Activated CD4-positive, alpha-beta T cell treated with anti-CD3 and anti-CD28 coated beads for 36 hours (primary cell): ENCODE data around the gene PI4KA. TPM values are rescaled to one million over a fixed set of nuclear protein-coding genes. Genes with fewer than 3 reads are reported as not detected.

Experiments used
- ATAC-seq: fragments of 200-7000 bp; cut with Tn5 transposase; one replicate; pipeline ENCODE4 v1.10.0; 2021; ENCODE audit warnings: mild to moderate bottlenecking, moderate library complexity
- CTCF ChIA-PET: fragments of 350-600 bp; sonication (Branson Sonifier 250); formaldehyde crosslinking; loops from one replicate; lab custom pipeline; 2021; ENCODE audit warnings: antibody characterized with exemption; lab: Charles Lee
- POLR2A ChIA-PET: fragments of 350-600 bp; sonication (Branson Sonifier 250); formaldehyde crosslinking; loops from one replicate; lab custom pipeline; 2021; ENCODE audit warnings: antibody characterized with exemption, inconsistent platforms; lab: Charles Lee
- DNase-seq: peaks from one replicate; pipeline ENCODE4 v3.0.0-alpha.2; 2020
- H3K27ac Mint-ChIP-seq: one replicate; pipeline ENCODE4 v1.8.0; 2021; ENCODE audit warnings: mixed read lengths
- H3K27me3 Mint-ChIP-seq: one replicate; pipeline ENCODE4 v1.8.0; 2021; ENCODE audit warnings: mixed read lengths
- H3K36me3 Mint-ChIP-seq: one replicate; pipeline ENCODE4 v1.8.0; 2021; ENCODE audit warnings: low read depth, mixed read lengths
- H3K4me1 Mint-ChIP-seq: one replicate; pipeline ENCODE4 v1.8.0; 2021; ENCODE audit warnings: mixed read lengths
- H3K4me3 Mint-ChIP-seq: one replicate; pipeline ENCODE4 v1.8.0; 2021; ENCODE audit warnings: mild to moderate bottlenecking, moderate library complexity, mixed read lengths
- H3K9me3 Mint-ChIP-seq: one replicate; pipeline ENCODE4 v1.8.0; 2021; ENCODE audit warnings: low read depth, mixed read lengths
- intact Hi-C, 2 experiments: fragments of 100-400 bp; cut with DNase I in 1 of 2; cut with micrococcal nuclease in 1 of 2; formaldehyde crosslinking; loops; one replicate each; pipeline versions ENCODE4 v1.14.2 to v1.15.1; 2022 to 2024; cut with DNase I, micrococcal nuclease
- total RNA-seq, 2 experiments: library from RNA; stranded (reverse); gene quantifications; one replicate each; pipeline ENCODE4 v1.2.3, GENCODE V29; 2021

The PI4KA gene
- total RNA-seq, 2 experiments from 2014 or later = 52.8 TPM

DNA sequence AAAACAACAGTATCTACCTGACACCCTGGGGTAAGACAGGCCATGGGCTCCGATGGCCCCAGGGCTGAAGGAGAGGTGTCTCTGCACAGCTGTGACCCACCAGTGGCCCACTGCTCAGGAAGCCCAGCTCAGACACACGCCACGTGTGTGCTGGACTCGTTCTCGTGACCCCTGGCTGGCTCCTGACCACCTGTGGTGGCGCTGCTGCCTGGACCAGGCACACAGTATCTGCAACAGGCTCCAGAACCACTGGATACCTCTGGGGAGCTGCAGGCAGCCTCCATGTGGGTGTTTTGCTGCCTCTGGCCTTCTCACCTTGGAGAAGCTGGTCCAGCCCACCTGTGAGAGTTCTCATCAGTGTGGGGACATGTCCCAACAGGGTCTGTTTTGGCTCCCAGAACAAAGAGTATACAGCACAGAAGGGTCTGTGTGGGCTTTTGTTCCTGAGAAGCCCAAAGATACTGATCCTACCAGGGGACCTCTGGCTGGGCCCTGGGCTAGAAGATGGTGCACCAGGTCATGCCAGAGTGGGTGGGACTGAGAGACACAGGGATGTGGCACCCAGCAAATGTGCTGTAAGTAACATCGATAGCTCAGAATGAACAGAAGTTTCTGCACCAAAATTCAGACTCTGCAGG is 106.4 kb downstream of the PI4KA start:
- intact Hi-C loops = no loop called here

DNA sequence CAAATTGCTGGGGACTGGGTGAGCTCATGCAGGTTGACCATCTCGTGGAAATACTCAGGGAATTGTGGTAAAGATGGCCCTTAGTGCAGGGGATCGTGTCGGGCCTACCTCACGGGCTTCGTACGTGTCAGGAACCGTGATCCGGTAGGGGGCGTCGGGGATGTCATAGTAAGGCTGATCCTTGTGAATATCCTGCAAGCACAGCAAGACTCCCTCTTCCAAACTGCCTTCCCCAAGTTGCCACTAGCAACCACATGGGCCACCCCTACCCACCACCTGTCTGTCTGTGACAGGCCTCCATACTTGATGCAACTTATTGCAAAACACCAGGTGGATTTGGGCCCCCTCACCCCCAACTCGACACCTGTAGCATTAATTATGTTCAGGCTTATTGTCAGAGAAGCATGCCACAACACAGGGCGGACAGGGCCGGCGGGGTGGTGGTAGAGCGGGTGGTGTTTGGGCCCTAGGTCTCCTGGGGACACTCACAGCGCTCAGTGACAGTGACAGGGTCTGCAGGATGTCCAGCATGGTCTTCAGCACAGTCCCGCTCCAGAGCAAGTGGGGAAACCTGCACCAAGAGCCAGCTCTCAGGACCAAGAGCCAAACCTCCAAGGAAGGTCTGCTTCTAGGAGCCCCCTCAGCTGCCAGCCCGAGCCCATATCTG is 107.3 kb downstream of the PI4KA start:
- ChIA-PET CTCF (interaction anchor here (0.7 kb wide), 1 partner anchor 219 kb away, joined by 3 read pairs; no protein-coding TSS in a partner anchor), POLR2A (no interaction called here)
- peaks cover 2% of the 10 kb centered on the region for H3K4me1 Mint-ChIP-seq
- DNase-seq = no peak
- H3K27me3 Mint-ChIP-seq = no peaks in the 10 kb centered on the region
- H3K36me3 Mint-ChIP-seq = peaks cover 16% of the 10 kb centered on the region
- intact Hi-C loops = no loop called here
- H3K27ac Mint-ChIP-seq = no peak overlapping the region
- no peak for ATAC-seq
- H3K4me3 Mint-ChIP-seq = no peak overlapping the region
- H3K9me3 Mint-ChIP-seq = no peaks in the 10 kb centered on the region

More for the DNA sequence above, 106.4 kb downstream of the PI4KA start:
- ChIA-PET CTCF (interaction anchor here (0.8 to 1.0 kb wide), 2 partner anchors 11 to 32 kb away, joined by 4 to 6 read pairs; no protein-coding TSS in a partner anchor), POLR2A (no interaction called here)
- DNase-seq = no peak
- peaks cover 2% of the 10 kb centered on the region for H3K4me1 Mint-ChIP-seq
- H3K27me3 Mint-ChIP-seq = no peaks in the 10 kb centered on the region
- no peak overlapping the region for H3K27ac Mint-ChIP-seq
- no peaks in the 10 kb centered on the region for H3K9me3 Mint-ChIP-seq
- H3K4me3 Mint-ChIP-seq = no peak overlapping the region
- ATAC-seq = no peak
- H3K36me3 Mint-ChIP-seq = peaks cover 11% of the 10 kb centered on the region

DNA sequence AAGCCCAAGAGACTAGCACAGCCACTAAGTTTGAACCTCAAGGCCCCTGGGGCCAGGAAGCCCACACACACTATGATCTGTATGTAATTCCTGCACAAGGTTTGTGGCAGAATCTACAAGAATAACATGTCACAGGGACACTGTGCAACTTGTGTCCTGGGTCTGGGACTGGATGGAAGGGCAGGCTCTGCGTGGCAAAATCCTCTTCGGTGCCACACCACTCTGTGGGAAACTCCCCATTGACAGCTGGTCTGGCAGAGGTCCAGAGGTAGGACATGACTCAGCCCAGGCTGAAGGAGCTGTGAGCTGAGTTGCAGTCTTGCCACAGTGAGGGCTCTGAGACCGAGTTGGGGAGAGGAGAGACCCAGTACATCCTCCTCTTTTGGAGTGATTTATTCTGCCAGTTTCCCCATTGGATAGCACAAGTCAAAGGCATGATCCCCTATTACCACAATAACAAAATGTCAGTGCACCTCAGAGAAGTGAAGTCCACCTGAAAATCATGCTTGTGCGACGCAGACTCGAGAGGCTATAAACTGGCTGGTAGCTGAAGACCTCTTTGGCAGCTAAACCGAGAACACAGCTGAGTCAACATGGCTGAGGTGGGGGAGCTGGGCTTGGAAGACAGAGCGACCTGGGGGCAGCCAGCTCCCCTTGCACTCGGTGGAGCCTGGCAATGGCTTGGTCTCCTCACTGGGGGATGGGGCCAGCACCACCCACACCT is 108.0 kb downstream of the PI4KA start:
- no peak overlapping the region for H3K27ac Mint-ChIP-seq
- POLR2A ChIA-PET = no interaction called here
- no peaks in the 10 kb centered on the region for H3K27me3 Mint-ChIP-seq
- no peaks in the 10 kb centered on the region for H3K9me3 Mint-ChIP-seq
- CTCF ChIA-PET = interaction anchor here (0.7 to 1.1 kb wide), 3 partner anchors 9 to 218 kb away, joined by 3 to 5 read pairs (median 5); no protein-coding TSS in a partner anchor
- peak; percentile 70 for DNase-seq
- H3K36me3 Mint-ChIP-seq = peaks cover 17% of the 10 kb centered on the region
- peak; percentile 84 for ATAC-seq
- H3K4me1 Mint-ChIP-seq = peaks cover 2% of the 10 kb centered on the region
- H3K4me3 Mint-ChIP-seq = no peak overlapping the region
- intact Hi-C loops = no loop called here

DNA sequence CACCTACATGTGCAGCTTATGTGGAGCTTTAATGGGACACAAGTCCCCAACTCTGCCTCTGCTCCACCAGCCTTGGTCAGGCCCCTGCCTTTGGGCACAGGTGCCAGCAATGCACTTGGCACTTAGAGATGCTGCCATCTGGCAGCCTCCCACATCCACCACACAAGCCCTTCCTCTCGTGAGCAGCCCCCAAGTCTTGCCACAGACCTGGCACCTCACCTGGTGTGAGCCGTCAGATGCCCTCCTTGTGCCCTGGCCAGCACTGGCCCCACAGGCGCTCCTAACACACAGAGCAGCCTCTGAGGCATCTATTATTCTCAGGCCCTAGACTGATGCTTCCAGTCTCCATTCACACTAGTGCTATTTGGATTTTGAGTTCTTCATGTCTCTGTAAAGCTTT is 109.2 kb downstream of the PI4KA start:
- CTCF ChIA-PET = interaction anchor here (0.6 to 1.1 kb wide), 3 partner anchors 8 to 936 kb away, joined by 3 to 5 read pairs (median 3); no protein-coding TSS in a partner anchor

DNA sequence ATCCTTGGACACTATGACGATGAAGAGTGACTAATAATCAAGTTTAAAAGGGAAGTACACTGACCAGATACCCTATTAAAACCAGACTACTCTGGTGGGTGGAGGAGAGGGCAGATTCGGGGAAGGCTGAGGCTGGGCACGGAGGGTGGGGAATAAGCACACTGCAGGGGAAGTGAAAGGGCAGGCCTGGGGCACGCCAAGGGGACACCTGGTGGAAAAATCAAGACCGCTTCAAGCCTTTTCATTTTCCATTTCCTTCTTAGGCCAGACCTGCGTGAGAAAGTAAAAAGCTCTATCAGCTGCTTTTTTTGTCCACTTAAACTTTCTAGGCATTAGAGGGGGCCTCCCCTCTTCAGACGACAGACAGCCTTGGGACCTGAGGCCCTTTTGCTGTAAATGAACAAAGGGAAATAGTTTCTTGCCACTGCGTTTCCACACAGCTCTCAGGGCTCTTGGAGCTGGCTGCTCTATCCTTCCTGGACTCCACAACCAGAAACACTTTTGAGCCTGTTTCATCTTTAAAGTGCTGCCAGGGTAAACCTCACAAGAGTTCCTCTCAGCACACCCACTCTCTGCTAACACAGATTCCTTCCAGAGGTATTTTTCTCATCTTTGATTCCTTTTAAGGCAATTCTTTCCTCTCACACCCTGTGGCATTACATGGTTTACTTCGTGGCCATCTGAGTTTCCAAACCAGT is 109.7 kb downstream of the PI4KA start:
- intact Hi-C loops = loop anchor here in 1 of 2 experiments (10.0 kb wide), 1 partner anchor 74 kb away; no protein-coding TSS in a partner anchor
- DNase-seq (no peak), ATAC-seq (peak; percentile 12)
- Mint-ChIP-seq H3K4me1 (peaks cover 2% of the 10 kb centered on the region), H3K36me3 (peaks cover 17% of the 10 kb centered on the region), H3K27me3 (no peaks in the 10 kb centered on the region), H3K4me3 (no peak overlapping the region), H3K9me3 (no peaks in the 10 kb centered on the region), H3K27ac (no peak overlapping the region)
- CTCF ChIA-PET = no interaction called here
- POLR2A ChIA-PET = no interaction called here

More for the DNA sequence above, 109.2 kb downstream of the PI4KA start:
- Mint-ChIP-seq H3K4me3 (no peak overlapping the region), H3K4me1 (peaks cover 2% of the 10 kb centered on the region), H3K9me3 (no peaks in the 10 kb centered on the region), H3K27me3 (no peaks in the 10 kb centered on the region), H3K27ac (no peak overlapping the region), H3K36me3 (peaks cover 17% of the 10 kb centered on the region)
- POLR2A ChIA-PET = interaction anchor here (0.6 kb wide), 1 partner anchor 105 kb away, joined by 5 read pairs; no protein-coding TSS in a partner anchor
- intact Hi-C loops = loop anchor here in 1 of 2 experiments (10.0 kb wide), 1 partner anchor 75 kb away; no protein-coding TSS in a partner anchor
- ATAC-seq (no peak), DNase-seq (no peak)

DNA sequence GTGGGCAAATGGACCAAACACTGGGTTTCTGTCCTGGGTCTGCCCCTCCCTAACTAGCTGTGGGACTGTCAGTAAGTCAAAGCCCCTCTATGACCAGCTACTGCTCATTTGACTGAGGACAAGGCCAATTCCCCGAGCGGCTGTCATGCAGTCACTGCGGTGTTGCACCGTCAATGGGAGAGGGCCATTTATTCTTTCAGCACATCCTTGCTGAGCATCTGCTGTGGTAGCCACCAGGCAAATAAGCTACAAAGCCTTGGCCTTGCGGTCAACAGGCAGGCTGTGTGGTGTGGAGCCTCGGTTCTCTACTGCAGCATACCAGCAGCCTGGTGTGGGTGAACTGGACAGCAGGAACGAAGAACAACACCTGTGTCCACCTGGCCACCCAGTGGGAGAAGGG is 110.5 kb downstream of the PI4KA start:
- peaks cover 2% of the 10 kb centered on the region for H3K4me1 Mint-ChIP-seq
- peaks cover 21% of the 10 kb centered on the region for H3K36me3 Mint-ChIP-seq
- no peaks in the 10 kb centered on the region for H3K27me3 Mint-ChIP-seq
- no peaks in the 10 kb centered on the region for H3K9me3 Mint-ChIP-seq
- ChIA-PET CTCF (no interaction called here), POLR2A (no interaction called here)
- no peak overlapping the region for H3K4me3 Mint-ChIP-seq
- H3K27ac Mint-ChIP-seq = no peak overlapping the region
- DNase-seq = no peak
- no peak for ATAC-seq
- intact Hi-C loops = loop anchor here in 1 of 2 experiments (10.0 kb wide), 1 partner anchor 73 kb away; no protein-coding TSS in a partner anchor

DNA sequence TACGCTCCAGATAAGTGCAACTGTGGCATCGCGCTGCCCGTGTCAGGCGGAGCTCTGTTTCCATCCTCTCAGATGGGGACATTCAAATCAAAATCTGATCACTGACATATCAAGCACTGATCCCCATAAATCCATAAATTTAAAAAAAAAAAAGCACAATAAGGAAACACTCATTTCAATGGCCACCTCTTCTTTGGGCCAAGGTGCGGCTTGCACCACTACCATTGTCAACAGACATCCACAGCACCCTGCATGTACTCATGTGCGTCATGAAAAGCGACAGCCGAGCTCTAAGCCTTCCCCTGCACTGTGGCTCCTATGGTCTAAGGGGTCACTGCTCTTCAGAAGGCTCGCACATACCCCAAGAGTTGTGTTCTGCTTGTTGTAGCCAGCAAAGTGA is 111.4 kb downstream of the PI4KA start:
- Mint-ChIP-seq H3K4me3 (no peak overlapping the region), H3K36me3 (peaks cover 21% of the 10 kb centered on the region), H3K27me3 (no peaks in the 10 kb centered on the region), H3K4me1 (peaks cover 2% of the 10 kb centered on the region), H3K9me3 (no peaks in the 10 kb centered on the region), H3K27ac (no peak overlapping the region)
- CTCF ChIA-PET = interaction anchor here (0.5 kb wide), 1 partner anchor 96 kb away, joined by 3 read pairs; no protein-coding TSS in a partner anchor
- no peak for DNase-seq
- no peak for ATAC-seq
- intact Hi-C loops = loop anchor here in 1 of 2 experiments (10.0 kb wide), 1 partner anchor 72 kb away; no protein-coding TSS in a partner anchor
- POLR2A ChIA-PET = no interaction called here

DNA sequence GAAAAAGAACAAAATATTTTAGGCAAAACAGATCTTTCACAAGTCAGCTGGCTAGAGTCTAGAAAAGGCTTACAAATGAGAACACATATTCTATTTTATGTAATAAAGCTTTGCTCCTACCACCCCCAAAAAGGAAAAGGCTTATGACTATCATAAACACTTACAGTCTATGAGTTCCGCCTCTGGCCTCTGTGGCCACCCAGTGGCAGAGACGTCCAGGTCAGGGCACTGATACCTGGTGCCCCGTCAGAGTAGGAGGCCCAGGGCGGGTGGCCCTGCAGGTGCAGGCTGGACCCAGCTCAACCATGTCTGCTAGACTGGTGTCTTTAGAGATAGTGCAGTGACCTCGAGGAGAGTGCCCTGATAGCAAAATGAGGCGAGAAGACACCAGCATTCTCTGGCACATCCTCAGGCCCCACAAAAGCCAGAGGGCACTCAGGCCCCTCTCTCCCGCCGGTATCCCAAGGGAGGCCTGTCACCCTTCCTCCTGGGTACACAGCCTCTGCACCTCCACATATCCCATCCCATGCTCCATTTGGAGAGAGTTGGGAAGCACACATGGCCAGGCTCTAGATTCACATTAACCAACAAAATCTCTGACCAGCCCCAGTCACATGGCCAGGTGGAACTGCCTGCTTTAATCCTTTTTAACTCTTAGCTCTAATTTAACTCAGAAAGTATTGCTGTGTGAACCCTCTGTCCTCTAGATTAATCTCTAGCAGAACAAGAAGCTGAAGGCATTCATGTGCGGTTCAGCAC is 112.0 kb downstream of the PI4KA start:
- Mint-ChIP-seq H3K27me3 (no peaks in the 10 kb centered on the region), H3K36me3 (peaks cover 21% of the 10 kb centered on the region), H3K9me3 (no peaks in the 10 kb centered on the region), H3K27ac (no peak overlapping the region), H3K4me3 (no peak overlapping the region), H3K4me1 (peaks cover 2% of the 10 kb centered on the region)
- POLR2A ChIA-PET = no interaction called here
- intact Hi-C loops = loop anchor here in 1 of 2 experiments (10.0 kb wide), 1 partner anchor 72 kb away; no protein-coding TSS in a partner anchor
- CTCF ChIA-PET = no interaction called here
- DNase-seq (no peak), ATAC-seq (no peak)

DNA sequence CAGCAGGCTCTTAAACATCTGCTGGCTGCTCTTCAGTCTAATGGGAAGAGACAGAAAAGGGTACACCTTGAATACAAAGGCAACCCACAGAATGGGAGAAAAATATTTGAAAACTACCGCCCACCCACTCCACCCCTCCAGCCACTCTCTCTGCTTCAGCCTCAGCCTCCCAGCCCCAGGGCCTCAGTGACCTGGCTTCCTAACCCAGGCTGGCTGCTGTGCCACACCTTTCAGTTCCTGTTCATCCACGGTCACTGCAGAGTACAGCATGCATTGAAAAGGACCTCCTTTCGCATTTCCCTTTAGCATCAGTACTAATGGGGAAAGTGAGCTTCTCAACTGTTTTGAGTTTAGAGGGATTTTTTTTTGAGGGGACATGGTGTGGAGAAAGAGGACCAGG is 113.5 kb downstream of the PI4KA start:
- H3K27me3 Mint-ChIP-seq = no peaks in the 10 kb centered on the region
- H3K9me3 Mint-ChIP-seq = no peaks in the 10 kb centered on the region
- intact Hi-C loops = loop anchor here in 1 of 2 experiments (10.0 kb wide), 1 partner anchor 70 kb away; no protein-coding TSS in a partner anchor
- no peak for ATAC-seq
- H3K4me1 Mint-ChIP-seq = no peaks in the 10 kb centered on the region
- H3K4me3 Mint-ChIP-seq = no peak overlapping the region
- CTCF ChIA-PET = interaction anchor here (0.7 kb wide), 1 partner anchor 52 kb away, joined by 4 read pairs; no protein-coding TSS in a partner anchor
- H3K36me3 Mint-ChIP-seq = peaks cover 25% of the 10 kb centered on the region
- POLR2A ChIA-PET = no interaction called here
- H3K27ac Mint-ChIP-seq = no peak overlapping the region
- DNase-seq = no peak

DNA sequence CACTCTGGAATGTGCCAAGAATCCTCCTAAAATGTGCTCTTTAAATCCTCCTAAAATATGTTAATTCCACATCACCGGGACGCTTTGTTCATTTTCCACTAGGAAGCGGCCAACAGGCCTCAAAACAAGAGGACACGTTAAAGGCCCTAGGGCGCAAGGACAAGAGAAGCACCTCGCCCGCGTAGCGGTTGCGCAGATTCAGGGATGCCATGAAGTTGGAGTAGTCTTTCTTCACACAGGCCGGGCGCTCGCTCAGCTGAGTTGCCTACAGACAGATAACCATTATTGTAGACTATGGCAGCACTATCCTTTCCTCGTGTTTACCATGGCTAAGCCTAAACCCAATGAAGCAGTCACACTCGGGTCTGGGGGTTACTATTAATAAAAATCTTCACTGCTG is 114.2 kb downstream of the PI4KA start:
- Mint-ChIP-seq H3K4me1 (no peaks in the 10 kb centered on the region), H3K9me3 (no peaks in the 10 kb centered on the region)

More for the DNA sequence above, 114.2 kb downstream of the PI4KA start:
- intact Hi-C loops = loop anchor here in 1 of 2 experiments (5.0 to 10.0 kb wide), 2 partner anchors 70 to 327 kb away; no protein-coding TSS in a partner anchor
- CTCF ChIA-PET = interaction anchor here (0.7 kb wide), 1 partner anchor 53 kb away, joined by 4 read pairs; no protein-coding TSS in a partner anchor
- DNase-seq = no peak
- no peaks in the 10 kb centered on the region for H3K27me3 Mint-ChIP-seq
- H3K4me3 Mint-ChIP-seq = no peak overlapping the region
- no peak overlapping the region for H3K27ac Mint-ChIP-seq
- POLR2A ChIA-PET = no interaction called here
- H3K36me3 Mint-ChIP-seq = peaks cover 26% of the 10 kb centered on the region
- ATAC-seq = no peak
